ENCODE measurements around the gene MINDY4. TPM values are rescaled to one million over a fixed set of nuclear protein-coding genes. Genes with fewer than 3 reads are reported as not detected.
A peak's percentile ranks its signal among the peaks of the same experiment; 100 is the strongest.

The MINDY4 gene
- total RNA-seq, result 10 to 100 TPM; 13.9 to 18.4 TPM
- long read RNA-seq, donor 1, partial matches to known transcripts, result 0 of 2 reads
- long read RNA-seq, donor 1, other reads (novel, unspliced or antisense), result 2 of 2 reads
- long read RNA-seq, donor 2, partial matches to known transcripts, result 0 of 3 reads
- long read RNA-seq, donor 2, other reads (novel, unspliced or antisense), result 2 of 3 reads

GRCh38 chr7:30771174-30771879 lies at the start of gene MINDY4:
TSS of gene MINDY4 (plus strand) at chr7:30771417. CDS start at chr7:30771494, 77 bp downstream.
- intact Hi-C loops (cut with DNase I), result no loop called here
- DNase-seq (ENCODE audit: low spot score), result peak; percentile 95

- no peak for DNase-seq (ENCODE audit: low spot score)
- intact Hi-C loops (cut with DNase I), result no loop called here
Observed at GRCh38 chr7:30722187-30722586, 49.0 kb upstream of the MINDY4 start.

DNA sequence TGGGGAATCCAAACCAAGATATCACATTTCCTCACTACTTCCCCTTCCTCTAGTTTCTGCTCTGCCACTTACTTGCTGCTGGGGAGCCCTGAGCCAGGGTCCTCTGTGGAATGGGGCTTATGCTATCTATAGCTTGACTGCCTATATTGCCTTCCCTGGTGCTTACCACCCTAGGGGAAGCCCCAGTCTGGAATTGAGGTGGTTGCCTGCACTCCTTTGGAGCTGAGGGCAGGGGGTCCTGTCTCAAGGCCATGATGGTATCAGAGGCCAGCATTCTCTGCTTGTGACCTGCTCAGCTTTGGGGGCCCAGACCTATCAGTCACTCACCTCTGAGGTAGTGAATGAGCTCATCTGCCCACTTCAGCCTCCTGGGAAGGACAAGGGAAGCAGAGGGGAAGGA lies 48.5 kb upstream of the MINDY4 start:
- DNase-seq (ENCODE audit: low spot score), result no peak
- intact Hi-C loops (cut with DNase I), result no loop called here

- DNase-seq (ENCODE audit: low spot score), result no peak
- intact Hi-C loops (cut with DNase I), result no loop called here
Observed at GRCh38 chr7:30723776-30724175, 47.4 kb upstream of the MINDY4 start.

GRCh38 chr7:30726296-30727006 lies 44.8 kb upstream of the MINDY4 start:
- no peak for DNase-seq (ENCODE audit: low spot score)
- intact Hi-C loops (cut with DNase I), result no loop called here

DNA sequence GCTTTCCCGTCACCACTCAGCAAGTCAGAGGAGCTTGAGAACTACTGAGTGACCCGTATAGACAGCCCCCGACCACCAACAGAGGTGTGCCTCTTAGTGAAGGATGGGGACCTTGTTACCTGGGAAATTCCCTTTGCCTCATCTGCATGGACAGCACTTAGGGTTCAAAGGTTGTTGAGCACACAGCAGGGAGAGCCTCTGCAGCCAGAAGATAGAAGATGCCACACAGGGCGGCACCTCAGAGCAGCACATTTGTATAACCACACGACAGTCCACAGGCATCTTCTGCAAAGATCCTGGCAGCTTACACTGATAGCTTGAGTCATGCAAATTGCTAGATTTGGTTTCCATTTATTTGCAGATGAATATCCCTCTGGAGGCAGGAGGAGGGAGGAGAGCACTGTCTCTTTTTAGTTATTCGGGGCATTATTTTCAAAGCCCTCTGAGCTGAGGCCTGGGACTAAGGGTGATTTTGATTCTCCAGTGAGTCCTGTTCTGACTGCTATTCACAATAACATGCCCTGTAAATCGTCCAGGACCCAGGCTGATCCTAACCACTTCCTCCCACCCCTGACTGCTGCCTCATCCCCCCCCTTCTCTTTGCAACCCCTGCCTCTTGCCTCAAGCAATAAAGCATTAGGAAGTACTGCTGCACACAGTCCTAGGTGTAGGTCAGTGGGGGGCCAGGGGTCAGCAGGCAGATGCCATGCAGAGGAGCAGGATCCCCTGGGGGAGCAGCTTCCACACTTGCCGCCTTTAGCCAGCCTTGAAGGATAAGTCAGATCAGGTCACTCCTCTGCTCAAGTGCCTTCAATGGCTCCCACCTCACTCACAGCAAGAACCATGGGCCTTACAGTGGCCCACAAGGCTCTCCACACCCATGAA lies 43.9 kb upstream of the MINDY4 start:
- intact Hi-C loops (cut with DNase I), result no loop called here
- DNase-seq (ENCODE audit: low spot score), result no peak

GRCh38 chr7:30728591-30729100 lies 42.6 kb upstream of the MINDY4 start:
- intact Hi-C loops (cut with DNase I), result no loop called here

DNA sequence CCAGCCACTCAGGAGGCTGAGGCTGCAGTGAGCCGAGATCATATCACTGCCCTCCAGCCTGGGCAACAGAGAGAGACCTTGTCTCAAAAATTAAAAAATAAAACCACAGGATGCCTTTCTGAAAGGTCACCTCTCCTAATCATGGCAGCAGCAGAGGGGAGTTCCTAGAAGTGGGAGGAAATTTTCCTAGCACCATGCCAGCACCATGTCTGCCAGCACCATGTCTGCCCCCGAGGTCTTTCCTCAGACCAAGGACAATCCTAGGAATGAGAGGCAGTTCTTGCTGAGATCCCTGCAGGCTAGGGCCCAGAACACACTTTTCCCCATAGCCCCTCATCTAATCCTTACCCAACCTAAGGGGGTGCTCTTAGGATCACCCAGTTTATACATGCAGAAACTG lies 41.6 kb upstream of the MINDY4 start:
- no peak for DNase-seq (ENCODE audit: low spot score)
- intact Hi-C loops (cut with DNase I), result no loop called here

More at GRCh38 chr7:30728591-30729100, 42.6 kb upstream of the MINDY4 start:
- DNase-seq (ENCODE audit: low spot score), result no peak

DNA sequence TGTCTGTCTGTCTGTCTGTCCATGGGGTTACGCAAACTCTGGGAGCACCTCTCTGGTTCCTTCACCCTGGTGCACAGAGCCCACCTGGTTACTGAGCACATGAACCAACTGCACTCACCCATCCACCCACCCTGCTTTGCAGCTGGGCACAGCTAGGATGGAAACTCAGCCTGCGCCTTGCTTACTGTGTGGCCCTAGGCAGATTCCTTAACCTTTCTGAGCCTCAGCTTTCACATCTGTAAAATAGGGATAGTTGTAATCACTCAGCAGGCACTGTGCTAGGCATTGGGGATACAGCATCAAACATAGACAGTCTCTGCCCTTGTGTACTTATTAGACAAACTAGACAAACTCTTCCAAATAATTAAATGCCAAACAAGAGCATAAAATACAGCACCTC lies 41.1 kb upstream of the MINDY4 start:
- DNase-seq (ENCODE audit: low spot score), result no peak
- intact Hi-C loops (cut with DNase I), result no loop called here

- intact Hi-C loops (cut with DNase I), result no loop called here
- no peak for DNase-seq (ENCODE audit: low spot score)
Observed at GRCh38 chr7:30730996-30731395, 40.2 kb upstream of the MINDY4 start.

GRCh38 chr7:30731581-30731980 lies 39.6 kb upstream of the MINDY4 start:
- no peak for DNase-seq (ENCODE audit: low spot score)
- intact Hi-C loops (cut with DNase I), result no loop called here

DNA sequence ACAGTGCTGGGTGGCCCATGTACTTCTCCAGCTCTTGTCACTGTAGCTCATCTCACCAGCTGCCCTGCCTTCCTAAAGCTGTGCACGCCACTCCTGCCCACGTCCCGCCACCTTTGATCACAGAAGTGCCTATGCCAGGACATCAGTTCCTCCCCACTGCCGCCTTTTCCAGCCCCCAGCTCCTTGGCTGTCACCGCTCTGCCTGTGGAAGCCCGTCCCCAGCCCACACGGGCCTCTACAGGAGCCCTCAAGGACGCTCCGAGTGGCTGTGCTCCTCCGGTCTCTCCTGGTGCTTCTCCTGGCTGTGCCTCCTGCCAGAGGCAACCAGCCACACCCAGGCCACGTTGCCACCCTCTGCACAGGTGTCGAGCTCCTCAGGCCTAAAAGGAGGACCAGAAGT lies 38.6 kb upstream of the MINDY4 start:
- intact Hi-C loops (cut with DNase I), result no loop called here
- DNase-seq (ENCODE audit: low spot score), result no peak

GRCh38 chr7:30733216-30733615 lies 38.0 kb upstream of the MINDY4 start:
- DNase-seq (ENCODE audit: low spot score), result no peak
- intact Hi-C loops (cut with DNase I), result no loop called here

DNA sequence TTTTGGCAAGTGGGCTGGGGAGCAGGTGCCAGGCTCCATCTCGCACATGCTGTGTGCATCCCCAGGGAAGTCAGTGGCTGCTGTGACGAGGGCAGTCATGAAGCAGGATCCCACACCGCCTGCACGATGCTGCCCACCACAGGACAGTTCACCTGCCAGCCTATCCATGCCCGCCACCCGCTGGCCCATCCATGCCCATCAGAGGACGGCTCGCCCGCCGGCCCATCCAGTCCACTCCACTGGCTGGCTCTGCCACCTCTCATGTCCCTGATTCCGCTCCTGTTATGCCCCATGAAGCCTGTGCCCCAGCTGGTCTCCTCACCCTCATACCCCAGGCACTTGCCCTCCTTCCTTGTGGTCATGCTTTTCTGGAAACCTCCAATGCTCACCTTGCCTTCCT lies 37.5 kb upstream of the MINDY4 start:
- no peak for DNase-seq (ENCODE audit: low spot score)
- intact Hi-C loops (cut with DNase I), result no loop called here

- DNase-seq (ENCODE audit: low spot score), result no peak
- intact Hi-C loops (cut with DNase I), result no loop called here
Observed at GRCh38 chr7:30734497-30734896, 36.7 kb upstream of the MINDY4 start.

DNA sequence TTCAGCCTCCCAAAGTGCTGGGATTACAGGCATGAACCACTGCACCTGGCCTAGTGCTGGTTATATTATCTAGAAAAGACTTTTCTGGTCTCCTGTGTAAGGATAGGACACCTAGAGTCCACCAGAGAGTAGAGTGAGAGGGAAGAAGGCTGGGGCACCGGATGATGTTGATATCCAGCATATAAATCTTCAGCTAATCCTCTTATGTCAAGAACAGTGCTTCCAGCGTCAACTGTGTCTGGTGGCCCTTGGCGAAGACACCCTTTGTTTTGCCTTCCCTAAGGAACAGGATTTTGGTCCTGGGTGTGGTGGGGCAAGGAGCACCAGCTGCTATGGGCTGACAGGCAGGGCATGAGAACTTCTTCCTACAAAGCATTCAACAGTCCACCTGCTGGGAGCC lies 35.6 kb upstream of the MINDY4 start:
- DNase-seq (ENCODE audit: low spot score), result no peak
- intact Hi-C loops (cut with DNase I), result no loop called here

DNA sequence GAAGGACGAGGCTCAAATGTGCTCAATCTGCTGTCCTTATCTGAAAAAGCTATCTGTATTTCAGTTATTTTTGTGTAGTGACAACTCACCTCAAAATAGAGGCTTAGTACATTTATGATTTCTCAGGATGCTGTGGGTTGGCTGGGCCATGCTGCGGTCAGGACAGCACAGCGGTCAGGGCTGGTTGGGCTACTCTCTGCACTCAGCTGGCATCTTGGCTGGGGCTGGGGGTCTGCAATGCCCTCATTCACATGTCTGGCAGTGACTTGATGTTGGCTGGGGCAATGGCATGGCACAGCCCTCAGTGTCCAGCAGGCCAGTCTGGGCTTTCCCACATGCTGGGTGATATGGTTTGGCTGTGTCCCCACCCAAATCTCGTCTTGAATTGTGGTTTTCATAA lies 34.9 kb upstream of the MINDY4 start:
- DNase-seq (ENCODE audit: low spot score), result no peak
- intact Hi-C loops (cut with DNase I), result no loop called here

GRCh38 chr7:30738026-30738915 lies 32.9 kb upstream of the MINDY4 start:
- DNase-seq (ENCODE audit: low spot score), result no peak
- intact Hi-C loops (cut with DNase I), result no loop called here

DNA sequence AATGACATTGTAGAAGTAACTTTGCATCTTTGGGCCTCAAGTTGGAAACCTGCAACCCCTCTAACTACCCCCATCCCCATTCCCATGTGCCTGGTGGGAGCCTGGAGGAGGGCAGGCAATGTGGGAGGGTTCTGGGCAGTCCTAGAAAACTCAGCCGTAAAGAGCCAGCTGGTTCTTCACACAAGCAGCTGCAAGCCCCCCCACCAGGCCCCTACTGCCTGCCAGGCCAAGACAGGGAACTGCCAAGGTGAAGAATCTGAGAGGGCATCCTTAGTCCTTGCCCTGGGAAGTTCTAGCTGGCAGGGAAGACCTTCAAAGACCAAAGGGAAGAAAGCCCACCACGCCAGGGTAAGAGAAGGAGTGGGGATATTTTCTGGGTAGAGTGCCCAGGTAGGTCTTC lies 31.5 kb upstream of the MINDY4 start:
- no peak for DNase-seq (ENCODE audit: low spot score)
- intact Hi-C loops (cut with DNase I), result no loop called here
